H9 (cell line): Measurements from ENCODE around the gene SMU1. TPM values are rescaled to one million over a fixed set of nuclear protein-coding genes. Genes with fewer than 3 reads are reported as not detected.

Experiments used
- DNase-seq: peaks from one replicate; pipeline ENCODE4 v3.0.0-alpha.2; 2017
- H2AFZ ChIP-seq: one replicate; pipeline ENCODE4 v1.6.1; 2013; ENCODE audit warnings: mild to moderate bottlenecking, low read length, control low read depth, moderate library complexity
- H2AK5ac ChIP-seq: 2 replicates; pipeline ENCODE4 v1.6.1; 2013; ENCODE audit warnings: low read length, control low read depth, mixed read lengths; ENCODE audit not compliant: insufficient read length
- H2BK120ac ChIP-seq: one replicate; pipeline ENCODE4 v1.6.1; 2013; ENCODE audit warnings: low read depth, mild to moderate bottlenecking, low read length, control low read depth, inconsistent platforms; ENCODE audit not compliant: poor library complexity, severe bottlenecking
- H2BK12ac ChIP-seq: 2 replicates; pipeline ENCODE4 v1.6.1; 2013; ENCODE audit warnings: low read length, control low read depth, mixed read lengths, low read depth; ENCODE audit not compliant: insufficient read length
- H2BK15ac ChIP-seq: 2 replicates; pipeline ENCODE4 v1.6.1; 2013; ENCODE audit warnings: low read depth, low read length, control low read depth
- H2BK20ac ChIP-seq: one replicate; pipeline ENCODE4 v1.6.1; 2013; ENCODE audit warnings: low read depth, mild to moderate bottlenecking, low read length, control low read depth, inconsistent platforms; ENCODE audit not compliant: poor library complexity, severe bottlenecking
- H2BK5ac ChIP-seq: 2 replicates; pipeline ENCODE4 v1.6.1; 2013; ENCODE audit warnings: low read length, control low read depth, mixed read lengths; ENCODE audit not compliant: insufficient read length
- H3K14ac ChIP-seq: 2 replicates; pipeline ENCODE4 v1.6.1; 2013; ENCODE audit warnings: low read length, control low read depth; ENCODE audit not compliant: insufficient read depth
- H3K18ac ChIP-seq: 2 replicates; pipeline ENCODE4 v1.6.1; 2013; ENCODE audit warnings: low read depth, mild to moderate bottlenecking, mixed read lengths, low read length, control low read depth; ENCODE audit not compliant: insufficient read length
- H3K23ac ChIP-seq: 2 replicates; pipeline ENCODE4 v1.6.1; 2013; ENCODE audit warnings: low read length, control low read depth, mixed read lengths, low read depth; ENCODE audit not compliant: insufficient read length
- H3K23me2 ChIP-seq: 2 replicates; pipeline ENCODE4 v1.6.1; 2013; ENCODE audit warnings: low read depth, mild to moderate bottlenecking, mixed read lengths, low read length, control low read depth; ENCODE audit not compliant: insufficient read length, poor library complexity, severe bottlenecking
- H3K27ac ChIP-seq: 2 replicates; pipeline ENCODE4 v1.5.1; 2013; ENCODE audit warnings: low read length, control low read depth, mixed read lengths, low read depth; ENCODE audit not compliant: insufficient read length
- H3K27me3 ChIP-seq: 2 replicates; pipeline ENCODE4 v1.6.1; 2013; ENCODE audit warnings: low read length, control low read depth, inconsistent platforms; ENCODE audit not compliant: insufficient read depth
- H3K4ac ChIP-seq: 2 replicates; pipeline ENCODE4 v1.6.1; 2013; ENCODE audit warnings: low read depth, mild to moderate bottlenecking, control low read depth, inconsistent platforms, low read length, moderate library complexity
- H3K4me1 ChIP-seq: 2 replicates; pipeline ENCODE4 v1.6.1; 2013; ENCODE audit warnings: low read length, control low read depth, inconsistent platforms; ENCODE audit not compliant: insufficient read depth
- H3K4me2 ChIP-seq: 2 replicates; pipeline ENCODE4 v1.6.1; 2013; ENCODE audit warnings: low read length, control low read depth, mixed read lengths; ENCODE audit not compliant: insufficient read length, insufficient read depth
- H3K56ac ChIP-seq: 2 replicates; pipeline ENCODE4 v1.6.1; 2013; ENCODE audit warnings: low read depth, mild to moderate bottlenecking, mixed read lengths, low read length, control low read depth; ENCODE audit not compliant: insufficient read length
- H3K79me1 ChIP-seq: 2 replicates; pipeline ENCODE4 v1.6.1; 2013; ENCODE audit warnings: low read depth, mild to moderate bottlenecking, moderate library complexity, low read length, control low read depth, inconsistent platforms; ENCODE audit not compliant: insufficient read depth, poor library complexity, severe bottlenecking
- H3K79me2 ChIP-seq: 2 replicates; pipeline ENCODE4 v1.6.1; 2013; ENCODE audit warnings: low read length, control low read depth, inconsistent platforms; ENCODE audit not compliant: insufficient read depth
- H3K9ac ChIP-seq: 2 replicates; pipeline ENCODE4 v1.6.1; 2013; ENCODE audit warnings: low read length, control low read depth, mixed read lengths; ENCODE audit not compliant: insufficient read length; ENCODE audit errors: extremely low read depth
- H3K9me3 ChIP-seq: one replicate; pipeline ENCODE4 v1.6.1; 2013; ENCODE audit warnings: low read depth, low read length, inconsistent platforms; ENCODE audit not compliant: control insufficient read depth
- H3T11ph ChIP-seq: one replicate; pipeline ENCODE4 v1.6.1; 2013; ENCODE audit warnings: mild to moderate bottlenecking, low read length, control low read depth, inconsistent platforms
- H4K20me1 ChIP-seq: one replicate; pipeline ENCODE4 v1.6.1; 2013; ENCODE audit not compliant: control insufficient read depth, insufficient read length, insufficient read depth
- H4K5ac ChIP-seq: 2 replicates; pipeline ENCODE4 v1.6.1; 2013; ENCODE audit warnings: low read depth, mild to moderate bottlenecking, mixed read lengths, low read length, control low read depth; ENCODE audit not compliant: insufficient read length
- H4K8ac ChIP-seq: replicated peaks from 2 replicates; pipeline ENCODE4 v1.6.1; 2013; ENCODE audit warnings: low read length, control low read depth, mixed read lengths, low read depth; ENCODE audit not compliant: insufficient read length
- H4K91ac ChIP-seq: 2 replicates; pipeline ENCODE4 v1.6.1; 2013; ENCODE audit warnings: low read depth, mild to moderate bottlenecking, moderate library complexity, mixed read lengths, low read length, control low read depth; ENCODE audit not compliant: insufficient read length
- H3K27ac Mint-ChIP-seq, 3 experiments: 2 replicates in 2 of 3; 3 replicates in 1 of 3; pipeline ENCODE4 v1.8.0; 2020 to 2021; ENCODE audit warnings: mixed read lengths in 3 of 3, mild to moderate bottlenecking in 1 of 3, moderate library complexity in 1 of 3
- H3K27me3 Mint-ChIP-seq: 2 replicates; pipeline ENCODE4 v1.8.0; 2021; ENCODE audit warnings: low read depth, mild to moderate bottlenecking, moderate library complexity, mixed read lengths
- H3K36me3 Mint-ChIP-seq, 3 experiments: 2 replicates in 2 of 3; 3 replicates in 1 of 3; pipeline ENCODE4 v1.8.0; 2020 to 2021; ENCODE audit warnings: low read depth in 3 of 3, mixed read lengths in 3 of 3; ENCODE audit not compliant: insufficient read depth in 1 of 3
- H3K4me1 Mint-ChIP-seq, 2 experiments: 2 replicates each; pipeline ENCODE4 v1.8.0; 2020; ENCODE audit warnings: mixed read lengths in 2 of 2
- H3K4me3 Mint-ChIP-seq, 2 experiments: 2 replicates in 1 of 2; 3 replicates in 1 of 2; pipeline ENCODE4 v1.8.0; 2020 to 2021; ENCODE audit warnings: mild to moderate bottlenecking in 2 of 2, mixed read lengths in 2 of 2, moderate library complexity in 1 of 2
- H3K9me3 Mint-ChIP-seq, 2 experiments: 2 replicates in 1 of 2; 3 replicates in 1 of 2; pipeline ENCODE4 v1.8.0; 2020; ENCODE audit warnings: mild to moderate bottlenecking in 2 of 2, mixed read lengths in 2 of 2, moderate library complexity in 1 of 2
- WGBS: extraction: QIAGEN DNeasy Blood & Tissue Kit; methylation state at CpG from one replicate; pipeline ENCODE4 v1.1.7; 2013; ENCODE audit warnings: missing lambda C conversion rate, low lambda C conversion rate, mixed read lengths; ENCODE audit not compliant: insufficient read length; ENCODE audit errors: extremely low coverage; 5-methylcytosine and 5-hydroxymethylcytosine counted together
- total RNA-seq: library from RNA; stranded (reverse); gene quantifications from 2 replicates; pipeline ENCODE4 v1.2.1, GENCODE V29; 2021
- TF ChIP-seq, protein P1 (sequence below): fragments of 200-600 bp; sonication (generic); conservative IDR thresholded peaks from 3 replicates; pipeline ENCODE4 v1.8.0; 2021; ENCODE audit warnings: antibody characterized with exemption, mild to moderate bottlenecking

Gene SMU1
- total RNA-seq, 1 experiment from 2014 or later, result 26.9 TPM

DNA sequence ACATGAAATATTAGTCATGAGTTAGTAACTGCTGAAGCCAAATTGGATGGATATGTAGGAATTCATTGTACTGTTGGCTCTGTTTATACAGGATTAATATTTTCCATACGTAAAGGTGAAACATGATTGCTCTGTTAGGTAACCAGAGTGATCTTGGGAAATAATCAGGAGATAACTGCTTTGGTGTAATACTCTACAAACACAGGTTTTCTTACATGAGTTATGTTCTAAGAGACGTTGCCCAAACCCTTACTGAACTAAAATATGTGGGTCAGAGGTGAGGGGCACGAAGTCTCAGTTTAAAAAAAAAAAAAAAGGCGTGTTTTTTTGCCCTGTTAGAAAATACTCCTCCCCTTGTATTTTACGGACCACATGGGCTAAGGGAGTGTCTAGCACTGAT is 43.6 kb downstream of the SMU1 start:
- Mint-ChIP-seq H3K27ac (no peak overlapping the region), H3K36me3 (peaks cover 57 to 97% (median 95%) of the 10 kb centered on the region in 3 experiments), H3K4me3 (no peak overlapping the region), H3K27me3 (no peaks in the 10 kb centered on the region), H3K9me3 (no peaks in the 10 kb centered on the region), H3K4me1 (peaks cover 2% of the 10 kb centered on the region in 2 experiments; a peak in 1 of 4 replicates)
- no peak overlapping the region for H2AK5ac ChIP-seq
- H2BK5ac ChIP-seq, result no peak overlapping the region
- WGBS, result no CpG with 5 or more reads among the region's 5 CpGs
- H3K18ac ChIP-seq, result no peak overlapping the region
- H4K20me1 ChIP-seq, result no peaks in the 10 kb centered on the region
- no peak overlapping the region for H3T11ph ChIP-seq
- H4K5ac ChIP-seq, result no peak overlapping the region
- no peak overlapping the region for H3K23ac ChIP-seq
- no peaks in the 10 kb centered on the region for H3K27me3 ChIP-seq
- no peak for DNase-seq
- H4K91ac ChIP-seq, result no peak overlapping the region
- no peak overlapping the region for H2BK15ac ChIP-seq
- H3K4ac ChIP-seq, result no peak overlapping the region
- TF ChIP-seq, protein P1, sequence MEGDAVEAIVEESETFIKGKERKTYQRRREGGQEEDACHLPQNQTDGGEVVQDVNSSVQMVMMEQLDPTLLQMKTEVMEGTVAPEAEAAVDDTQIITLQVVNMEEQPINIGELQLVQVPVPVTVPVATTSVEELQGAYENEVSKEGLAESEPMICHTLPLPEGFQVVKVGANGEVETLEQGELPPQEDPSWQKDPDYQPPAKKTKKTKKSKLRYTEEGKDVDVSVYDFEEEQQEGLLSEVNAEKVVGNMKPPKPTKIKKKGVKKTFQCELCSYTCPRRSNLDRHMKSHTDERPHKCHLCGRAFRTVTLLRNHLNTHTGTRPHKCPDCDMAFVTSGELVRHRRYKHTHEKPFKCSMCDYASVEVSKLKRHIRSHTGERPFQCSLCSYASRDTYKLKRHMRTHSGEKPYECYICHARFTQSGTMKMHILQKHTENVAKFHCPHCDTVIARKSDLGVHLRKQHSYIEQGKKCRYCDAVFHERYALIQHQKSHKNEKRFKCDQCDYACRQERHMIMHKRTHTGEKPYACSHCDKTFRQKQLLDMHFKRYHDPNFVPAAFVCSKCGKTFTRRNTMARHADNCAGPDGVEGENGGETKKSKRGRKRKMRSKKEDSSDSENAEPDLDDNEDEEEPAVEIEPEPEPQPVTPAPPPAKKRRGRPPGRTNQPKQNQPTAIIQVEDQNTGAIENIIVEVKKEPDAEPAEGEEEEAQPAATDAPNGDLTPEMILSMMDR, result no peak
- H3K14ac ChIP-seq, result no peak overlapping the region
- H3K27ac ChIP-seq, result no peak overlapping the region
- H3K9me3 ChIP-seq, result no peaks in the 10 kb centered on the region
- H3K4me1 ChIP-seq, result no peaks in the 10 kb centered on the region
- H2BK12ac ChIP-seq, result no peak overlapping the region
- H2BK20ac ChIP-seq, result no peak overlapping the region
- H2AFZ ChIP-seq, result no peak overlapping the region
- no peak overlapping the region for H3K56ac ChIP-seq
- no peak overlapping the region for H3K4me2 ChIP-seq
- H3K9ac ChIP-seq, result no peak overlapping the region
- H3K23me2 ChIP-seq, result no peaks in the 10 kb centered on the region
- H3K79me2 ChIP-seq, result peaks cover 2% of the 10 kb centered on the region; the same call in 1 of the 2 replicates
- H2BK120ac ChIP-seq, result no peak overlapping the region
- H4K8ac ChIP-seq, result no peak overlapping the region
- peaks cover 3% of the 10 kb centered on the region for H3K79me1 ChIP-seq
